ENCODE measurements around the gene TMEM229B. TPM values are rescaled to one million over a fixed set of nuclear protein-coding genes. Genes with fewer than 3 reads are reported as not detected.

TMEM229B gene
- total and polyA plus RNA-seq, 4 donors = 0.40 to 2.0 (median 1.6) TPM

DNA sequence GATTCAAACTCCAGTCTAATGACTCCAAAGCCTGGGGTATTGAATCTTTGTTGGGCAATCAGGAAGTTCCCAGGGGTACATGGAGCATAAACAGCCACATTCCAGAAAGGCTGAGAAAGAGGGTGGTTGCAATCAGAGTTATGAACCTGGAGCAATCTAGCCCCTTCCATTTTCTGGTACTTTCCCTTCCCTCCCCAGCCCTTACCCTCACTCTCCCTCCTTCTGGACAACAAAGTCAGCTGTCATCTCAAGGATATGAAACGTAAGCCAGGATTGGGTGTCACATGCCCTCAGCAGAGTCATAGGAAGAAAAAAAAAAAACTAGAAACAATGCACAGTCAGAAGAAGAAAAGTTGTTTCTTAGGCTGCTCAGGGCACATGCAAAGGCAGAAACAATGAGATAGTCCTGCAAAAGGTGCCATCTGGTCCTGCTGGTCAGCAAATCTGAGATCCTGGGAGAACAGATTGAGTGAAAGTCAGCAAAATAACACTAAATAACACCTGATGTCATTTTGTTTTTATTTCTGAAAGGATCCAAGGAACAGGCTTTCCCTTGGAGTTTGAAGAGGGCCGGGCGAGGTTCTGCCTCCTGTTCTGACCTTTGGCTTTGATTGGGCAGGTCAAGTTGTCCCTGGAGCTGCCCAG lies 27.1 kb downstream of the TMEM229B start (continued):
- TF ChIP-seq, protein P1, sequence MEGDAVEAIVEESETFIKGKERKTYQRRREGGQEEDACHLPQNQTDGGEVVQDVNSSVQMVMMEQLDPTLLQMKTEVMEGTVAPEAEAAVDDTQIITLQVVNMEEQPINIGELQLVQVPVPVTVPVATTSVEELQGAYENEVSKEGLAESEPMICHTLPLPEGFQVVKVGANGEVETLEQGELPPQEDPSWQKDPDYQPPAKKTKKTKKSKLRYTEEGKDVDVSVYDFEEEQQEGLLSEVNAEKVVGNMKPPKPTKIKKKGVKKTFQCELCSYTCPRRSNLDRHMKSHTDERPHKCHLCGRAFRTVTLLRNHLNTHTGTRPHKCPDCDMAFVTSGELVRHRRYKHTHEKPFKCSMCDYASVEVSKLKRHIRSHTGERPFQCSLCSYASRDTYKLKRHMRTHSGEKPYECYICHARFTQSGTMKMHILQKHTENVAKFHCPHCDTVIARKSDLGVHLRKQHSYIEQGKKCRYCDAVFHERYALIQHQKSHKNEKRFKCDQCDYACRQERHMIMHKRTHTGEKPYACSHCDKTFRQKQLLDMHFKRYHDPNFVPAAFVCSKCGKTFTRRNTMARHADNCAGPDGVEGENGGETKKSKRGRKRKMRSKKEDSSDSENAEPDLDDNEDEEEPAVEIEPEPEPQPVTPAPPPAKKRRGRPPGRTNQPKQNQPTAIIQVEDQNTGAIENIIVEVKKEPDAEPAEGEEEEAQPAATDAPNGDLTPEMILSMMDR (IDR thresholded peaks at IDR 0.05; ENCODE audit: low read depth, low read length, missing input control) = no peak
- no peak for TF ChIP-seq FOXA1 (IDR thresholded peaks at IDR 0.05)

DNA sequence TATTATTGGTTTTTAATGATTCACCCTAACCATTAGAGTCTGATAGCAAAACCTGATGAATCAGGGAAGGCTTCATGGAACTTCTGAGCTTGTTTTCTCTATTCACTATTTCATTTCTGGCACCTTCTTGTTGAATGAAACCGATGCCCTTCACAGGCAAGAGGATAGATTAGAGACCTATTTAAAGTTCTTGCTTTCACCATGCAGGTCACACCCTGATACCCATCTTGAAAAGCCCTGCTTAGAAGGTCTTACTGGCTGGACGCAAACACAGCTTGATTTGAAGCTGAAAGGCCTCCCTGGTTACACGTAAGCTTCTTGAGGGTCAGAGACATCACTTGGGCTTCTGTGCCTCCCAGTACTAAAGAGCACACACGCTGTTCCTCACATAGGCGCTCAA lies 29.2 kb downstream of the TMEM229B start:
- Histone ChIP-seq H3K27me3 (ENCODE audit: control insufficient read depth in 4 of 4, insufficient read depth in 4 of 4, low read length in 3 of 4) (no peaks in the 10 kb centered on the region), H3K36me3 (ENCODE audit: control insufficient read depth in 4 of 4, insufficient read depth in 3 of 4, low read depth in 1 of 4, low read length in 3 of 4) (no peaks in the 10 kb centered on the region), H3K4me1 (ENCODE audit: control insufficient read depth in 4 of 4, insufficient read depth in 4 of 4, low read length in 3 of 4) (no peaks in the 10 kb centered on the region), H3K9ac (ENCODE audit: low read depth in 1 of 2, low read length in 2 of 2) (no peak overlapping the region), H3K9me3 (ENCODE audit: control insufficient read depth in 4 of 4, low read length in 3 of 4) (no peaks in the 10 kb centered on the region), H3K27ac (ENCODE audit: low read depth in 1 of 2, low read length in 2 of 2) (no peak overlapping the region), H3K4me3 (ENCODE audit: low read depth in 1 of 3, low read length in 3 of 3) (no peak overlapping the region)
- DNase-seq (ENCODE audit: low spot score) = no peak
- TF ChIP-seq, protein P2, sequence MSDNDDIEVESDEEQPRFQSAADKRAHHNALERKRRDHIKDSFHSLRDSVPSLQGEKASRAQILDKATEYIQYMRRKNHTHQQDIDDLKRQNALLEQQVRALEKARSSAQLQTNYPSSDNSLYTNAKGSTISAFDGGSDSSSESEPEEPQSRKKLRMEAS (IDR thresholded peaks at IDR 0.05) = no peak
- TF ChIP-seq, protein P3, sequence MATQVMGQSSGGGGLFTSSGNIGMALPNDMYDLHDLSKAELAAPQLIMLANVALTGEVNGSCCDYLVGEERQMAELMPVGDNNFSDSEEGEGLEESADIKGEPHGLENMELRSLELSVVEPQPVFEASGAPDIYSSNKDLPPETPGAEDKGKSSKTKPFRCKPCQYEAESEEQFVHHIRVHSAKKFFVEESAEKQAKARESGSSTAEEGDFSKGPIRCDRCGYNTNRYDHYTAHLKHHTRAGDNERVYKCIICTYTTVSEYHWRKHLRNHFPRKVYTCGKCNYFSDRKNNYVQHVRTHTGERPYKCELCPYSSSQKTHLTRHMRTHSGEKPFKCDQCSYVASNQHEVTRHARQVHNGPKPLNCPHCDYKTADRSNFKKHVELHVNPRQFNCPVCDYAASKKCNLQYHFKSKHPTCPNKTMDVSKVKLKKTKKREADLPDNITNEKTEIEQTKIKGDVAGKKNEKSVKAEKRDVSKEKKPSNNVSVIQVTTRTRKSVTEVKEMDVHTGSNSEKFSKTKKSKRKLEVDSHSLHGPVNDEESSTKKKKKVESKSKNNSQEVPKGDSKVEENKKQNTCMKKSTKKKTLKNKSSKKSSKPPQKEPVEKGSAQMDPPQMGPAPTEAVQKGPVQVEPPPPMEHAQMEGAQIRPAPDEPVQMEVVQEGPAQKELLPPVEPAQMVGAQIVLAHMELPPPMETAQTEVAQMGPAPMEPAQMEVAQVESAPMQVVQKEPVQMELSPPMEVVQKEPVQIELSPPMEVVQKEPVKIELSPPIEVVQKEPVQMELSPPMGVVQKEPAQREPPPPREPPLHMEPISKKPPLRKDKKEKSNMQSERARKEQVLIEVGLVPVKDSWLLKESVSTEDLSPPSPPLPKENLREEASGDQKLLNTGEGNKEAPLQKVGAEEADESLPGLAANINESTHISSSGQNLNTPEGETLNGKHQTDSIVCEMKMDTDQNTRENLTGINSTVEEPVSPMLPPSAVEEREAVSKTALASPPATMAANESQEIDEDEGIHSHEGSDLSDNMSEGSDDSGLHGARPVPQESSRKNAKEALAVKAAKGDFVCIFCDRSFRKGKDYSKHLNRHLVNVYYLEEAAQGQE (IDR thresholded peaks at IDR 0.05) = no peak
- TF ChIP-seq, protein P1 (IDR thresholded peaks at IDR 0.05; ENCODE audit: low read depth, low read length, missing input control) = no peak
- no peak for TF ChIP-seq JUND (IDR thresholded peaks at IDR 0.05)
- TF ChIP-seq FOXA2 (IDR thresholded peaks at IDR 0.05) = no peak
- TF ChIP-seq HNF4A (conservative IDR thresholded peaks at IDR 0.05) = no peak
- TF ChIP-seq TAF1 (conservative IDR thresholded peaks at IDR 0.05) = no peak
- TF ChIP-seq GABPA (IDR thresholded peaks at IDR 0.05 in 1 of 2, conservative IDR thresholded peaks at IDR 0.05 in 1 of 2) = no peak
- no peak for TF ChIP-seq FOXA1 (IDR thresholded peaks at IDR 0.05)
- no peak for TF ChIP-seq RAD21 (IDR thresholded peaks at IDR 0.05)
- TF ChIP-seq, protein P4, sequence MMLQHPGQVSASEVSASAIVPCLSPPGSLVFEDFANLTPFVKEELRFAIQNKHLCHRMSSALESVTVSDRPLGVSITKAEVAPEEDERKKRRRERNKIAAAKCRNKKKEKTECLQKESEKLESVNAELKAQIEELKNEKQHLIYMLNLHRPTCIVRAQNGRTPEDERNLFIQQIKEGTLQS (IDR thresholded peaks at IDR 0.05) = no peak
- TF ChIP-seq, protein P5, sequence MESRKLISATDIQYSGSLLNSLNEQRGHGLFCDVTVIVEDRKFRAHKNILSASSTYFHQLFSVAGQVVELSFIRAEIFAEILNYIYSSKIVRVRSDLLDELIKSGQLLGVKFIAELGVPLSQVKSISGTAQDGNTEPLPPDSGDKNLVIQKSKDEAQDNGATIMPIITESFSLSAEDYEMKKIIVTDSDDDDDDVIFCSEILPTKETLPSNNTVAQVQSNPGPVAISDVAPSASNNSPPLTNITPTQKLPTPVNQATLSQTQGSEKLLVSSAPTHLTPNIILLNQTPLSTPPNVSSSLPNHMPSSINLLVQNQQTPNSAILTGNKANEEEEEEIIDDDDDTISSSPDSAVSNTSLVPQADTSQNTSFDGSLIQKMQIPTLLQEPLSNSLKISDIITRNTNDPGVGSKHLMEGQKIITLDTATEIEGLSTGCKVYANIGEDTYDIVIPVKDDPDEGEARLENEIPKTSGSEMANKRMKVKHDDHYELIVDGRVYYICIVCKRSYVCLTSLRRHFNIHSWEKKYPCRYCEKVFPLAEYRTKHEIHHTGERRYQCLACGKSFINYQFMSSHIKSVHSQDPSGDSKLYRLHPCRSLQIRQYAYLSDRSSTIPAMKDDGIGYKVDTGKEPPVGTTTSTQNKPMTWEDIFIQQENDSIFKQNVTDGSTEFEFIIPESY (IDR thresholded peaks at IDR 0.05) = no peak
- no peak for TF ChIP-seq EGR1 (IDR thresholded peaks at IDR 0.05; ENCODE audit: low read depth in 2 of 2)
- no peak for TF ChIP-seq SP1 (IDR thresholded peaks at IDR 0.05)
- no peak for TF ChIP-seq RXRA (IDR thresholded peaks at IDR 0.05)
- no peak for TF ChIP-seq YY1 (IDR thresholded peaks at IDR 0.05)
- 84% methylated on average over 5 of the region's 5 CpGs for WGBS

Data from liver (tissue), 9 donors.